AG08396 (cell line): ENCODE measurements around the gene CAPN9.
A peak's percentile ranks its signal among the peaks of the same experiment; 100 is the strongest.

ENCODE experiments used
- DNase-seq: peaks from one replicate; pipeline ENCODE4 v3.0.0; 2012; ENCODE audit warnings: low spot score, mixed read lengths

Gene CAPN9

GRCh38 chr1:230800891-230801840 is 54.0 kb downstream of the CAPN9 start:
- DNase-seq = no peak

GRCh38 chr1:230804396-230804795 is 57.2 kb downstream of the CAPN9 start:
- DNase-seq = no peak

DNA sequence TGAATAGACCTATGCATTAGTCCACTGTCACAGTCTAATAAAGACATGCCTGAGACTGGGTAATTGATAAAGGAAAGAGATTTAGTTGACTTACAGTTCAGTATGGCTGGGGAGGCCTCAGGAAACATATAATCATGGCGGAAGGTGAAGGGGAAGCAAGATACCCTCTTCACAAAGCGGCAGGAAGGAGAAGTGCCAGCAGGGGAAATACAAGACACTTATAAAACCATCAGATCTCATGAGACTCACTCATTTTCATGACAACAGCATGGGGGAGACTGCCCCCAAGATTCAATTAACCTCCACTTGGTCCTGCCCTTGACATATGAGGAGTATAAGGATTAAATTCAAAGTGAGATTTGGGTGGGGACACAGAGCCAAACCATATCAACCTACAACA is 59.4 kb downstream of the CAPN9 start:
- DNase-seq = no peak

DNA sequence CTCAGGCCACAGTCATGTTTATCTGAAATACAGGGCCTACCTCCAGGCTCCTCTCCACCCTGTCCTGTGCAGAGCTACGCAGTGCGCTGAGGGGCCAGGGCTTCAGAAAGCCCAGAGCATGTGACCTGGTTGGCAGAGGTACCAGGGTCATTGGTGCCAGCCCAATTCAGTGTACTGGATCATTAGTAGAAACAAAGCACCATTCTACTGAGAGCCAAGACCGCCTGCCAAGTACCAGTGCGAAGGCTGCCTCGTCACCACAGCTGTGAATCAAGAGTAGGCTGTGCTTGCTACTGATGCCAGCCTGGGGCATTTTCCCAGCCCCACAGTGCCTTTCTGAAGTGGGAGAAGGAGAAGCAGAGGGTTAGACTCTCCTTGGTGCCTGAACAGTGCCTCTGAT is 59.8 kb downstream of the CAPN9 start:
- no peak for DNase-seq

GRCh38 chr1:230807561-230808280 is 60.5 kb downstream of the CAPN9 start:
- no peak for DNase-seq

GRCh38 chr1:230808281-230808872 is 61.2 kb downstream of the CAPN9 start:
- DNase-seq = no peak

DNA sequence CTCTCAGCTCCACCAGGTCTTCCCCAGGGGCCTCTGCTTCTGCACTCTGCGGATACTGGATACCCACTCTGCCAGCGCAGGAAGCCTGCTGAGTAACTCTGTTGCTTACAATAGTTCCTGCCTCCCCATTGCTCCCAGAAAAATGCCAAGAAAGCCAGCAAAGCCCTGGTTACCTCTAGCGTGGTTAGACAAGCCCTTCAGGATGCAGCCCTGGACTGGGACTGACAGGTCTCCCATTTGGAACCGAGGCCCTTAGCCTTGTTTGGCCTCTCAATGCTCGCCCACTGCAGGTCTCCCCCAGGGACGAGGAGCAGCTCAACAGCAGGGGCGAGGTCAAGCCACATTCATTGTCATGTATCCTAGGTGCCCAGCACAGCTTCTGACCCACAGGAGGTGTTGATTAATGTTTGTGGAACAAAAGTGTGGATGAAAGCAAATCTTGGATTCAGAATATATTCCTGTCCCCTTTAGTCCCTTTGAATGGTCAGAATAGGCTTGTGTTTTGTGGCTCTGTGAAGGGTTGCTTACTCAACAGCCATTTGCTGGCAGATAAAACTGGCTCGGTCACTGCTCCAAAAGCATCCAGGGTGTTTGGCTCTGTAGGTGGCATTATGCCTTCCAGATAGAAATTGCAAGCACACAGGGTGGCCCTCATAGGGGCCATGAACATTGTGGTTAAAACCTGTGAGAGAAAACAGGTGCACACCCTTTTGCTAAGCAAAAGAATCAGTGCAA is 62.2 kb downstream of the CAPN9 start:
- DNase-seq = no peak

- no peak for DNase-seq
Measured at GRCh38 chr1:230812568-230812967, 65.4 kb downstream of the CAPN9 start.

- DNase-seq = no peak
Measured at GRCh38 chr1:230814949-230815692, 67.9 kb downstream of the CAPN9 start.

DNA sequence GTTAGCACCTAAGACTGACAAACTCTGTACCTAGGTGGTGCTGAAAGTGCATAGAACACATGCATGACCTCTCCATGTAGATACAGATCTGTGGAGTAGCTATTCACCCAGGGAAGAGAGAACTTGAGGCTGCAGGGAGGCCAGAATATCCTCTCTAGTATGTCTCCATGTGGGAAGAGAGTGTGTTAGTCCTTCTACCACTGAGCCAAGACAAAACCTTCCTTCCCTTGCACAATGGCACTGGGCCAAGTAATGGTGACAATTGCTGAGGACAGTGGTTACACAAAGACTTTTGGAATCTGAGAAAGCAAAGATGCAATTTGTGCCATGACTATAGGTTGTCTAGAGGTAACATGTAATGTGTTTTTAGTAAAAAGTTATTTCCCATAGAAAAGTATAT is 68.8 kb downstream of the CAPN9 start:
- no peak for DNase-seq

DNA sequence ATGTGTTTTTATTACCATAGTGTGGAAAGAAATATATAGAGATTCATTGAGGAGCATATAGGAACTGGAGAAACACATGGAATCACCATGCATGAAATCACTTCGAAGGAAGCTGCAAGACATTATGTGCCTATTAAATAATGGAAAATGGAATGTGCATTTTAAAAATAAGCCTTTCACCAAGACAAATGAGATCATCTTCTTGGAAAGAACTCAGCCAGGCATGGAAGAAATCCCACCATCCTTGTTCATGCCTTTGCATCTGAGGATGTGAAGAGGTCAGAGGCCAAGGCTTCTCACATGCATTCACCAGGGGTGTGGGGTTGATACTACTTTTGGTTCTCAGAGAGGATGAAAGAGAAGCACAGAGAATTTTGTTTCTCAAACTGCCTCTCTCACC is 71.2 kb downstream of the CAPN9 start:
- no peak for DNase-seq

DNA sequence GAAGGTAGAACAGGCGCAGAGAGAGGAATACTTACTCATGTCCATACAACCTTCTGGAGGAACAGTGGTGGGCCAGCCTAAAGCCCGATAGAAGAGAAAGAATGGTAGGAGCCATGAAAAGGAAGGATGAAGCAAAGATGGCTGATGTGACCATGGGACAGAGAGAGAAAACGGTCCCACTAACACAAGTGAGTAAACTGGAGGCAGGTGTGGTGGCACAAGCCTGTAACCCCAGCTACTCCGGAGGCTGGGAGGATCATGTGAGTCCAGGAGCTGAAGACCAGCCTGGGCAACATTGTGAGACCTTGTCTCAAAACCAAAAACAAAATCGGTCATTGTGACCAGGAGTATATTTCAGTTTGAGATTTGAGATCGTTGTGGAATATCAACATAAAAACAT is 71.7 kb downstream of the CAPN9 start:
- no peak for DNase-seq

DNA sequence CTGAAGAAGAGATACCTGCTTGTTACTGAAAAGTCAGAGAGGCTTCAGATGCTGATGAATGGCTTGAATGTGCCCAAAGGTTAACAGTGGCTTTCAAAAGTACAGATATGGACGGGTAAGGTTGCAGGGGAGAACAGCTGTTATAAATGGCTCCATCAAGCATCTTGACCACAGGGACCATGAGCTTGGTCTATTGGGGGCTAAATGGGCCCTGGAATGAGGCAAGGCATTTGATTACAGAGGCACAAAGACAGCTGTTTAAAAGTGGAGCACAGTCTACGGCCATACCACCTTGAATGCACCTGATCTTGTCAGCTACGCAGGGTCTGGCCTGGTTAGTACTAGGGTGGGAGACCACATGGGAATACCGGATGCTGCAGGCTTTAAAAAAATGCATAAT is 72.8 kb downstream of the CAPN9 start:
- no peak for DNase-seq

DNA sequence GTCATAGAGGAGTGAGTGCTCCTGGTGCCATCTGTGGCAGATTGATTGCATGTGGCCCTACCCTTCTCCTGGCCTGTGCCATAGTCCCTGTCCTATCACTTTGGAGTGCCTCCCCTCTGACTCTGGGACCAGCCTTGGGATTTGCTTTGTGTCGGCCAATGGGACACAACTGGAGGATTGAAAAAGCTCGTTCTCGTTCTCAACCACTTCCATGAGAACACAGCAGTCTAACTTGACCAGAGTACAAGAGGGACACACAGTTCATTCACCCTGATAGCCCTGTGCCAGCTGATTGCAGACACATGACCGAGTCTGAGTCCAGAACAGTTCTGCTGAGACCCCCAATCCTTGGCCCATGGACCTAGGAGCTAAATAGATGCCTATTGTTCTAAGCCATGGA is 73.4 kb downstream of the CAPN9 start:
- no peak for DNase-seq

GRCh38 chr1:230821346-230821745 is 74.2 kb downstream of the CAPN9 start:
- DNase-seq = no peak

DNA sequence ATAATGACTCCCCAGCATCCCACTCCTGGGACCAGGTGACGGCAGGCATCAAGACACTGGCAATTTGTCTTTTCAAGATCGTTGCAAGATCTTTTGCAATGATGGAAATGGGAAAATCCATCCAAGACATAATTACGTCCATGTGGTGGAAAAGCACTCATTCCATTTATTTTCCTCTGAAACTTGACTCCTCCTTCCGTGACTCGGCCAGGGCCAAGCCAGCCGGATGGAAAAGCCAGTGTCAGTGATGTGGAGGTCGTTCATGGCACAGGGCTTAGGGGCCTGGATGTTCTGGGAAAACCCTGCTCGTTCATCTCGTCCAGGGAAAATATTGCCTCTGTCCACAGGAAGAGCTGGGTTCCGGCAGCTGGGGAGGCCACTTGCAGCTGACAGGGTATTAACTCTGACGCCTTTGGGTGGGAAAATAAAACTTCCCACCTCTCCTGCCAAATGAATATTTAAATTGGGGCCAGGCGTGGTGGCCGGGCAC is 74.9 kb downstream of the CAPN9 start:
- peak; percentile 33 for DNase-seq

- no peak for DNase-seq
Measured at GRCh38 chr1:230823426-230823825, 76.2 kb downstream of the CAPN9 start.

DNA sequence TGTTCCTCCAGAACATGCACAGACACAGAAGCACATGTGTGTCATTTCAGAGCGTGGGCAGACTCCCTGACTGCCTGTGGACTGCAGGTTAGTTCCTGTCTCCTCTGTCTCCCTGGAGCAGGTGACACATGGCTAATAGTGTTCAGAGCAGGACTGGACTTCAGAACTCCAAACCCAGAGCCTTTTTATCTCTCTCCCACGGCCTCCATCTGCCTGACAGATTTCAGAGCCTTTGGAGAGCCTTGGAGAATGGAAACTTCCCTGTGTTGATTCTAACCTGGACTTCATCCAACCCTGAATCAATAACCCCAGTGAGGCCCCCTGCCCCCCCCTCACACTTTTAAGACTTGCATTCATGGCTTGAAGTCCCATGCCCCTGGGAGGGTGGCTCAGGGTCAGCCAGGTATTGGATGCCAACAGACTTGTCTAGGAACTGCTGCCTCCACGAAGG is 76.8 kb downstream of the CAPN9 start:
- DNase-seq = no peak

DNA sequence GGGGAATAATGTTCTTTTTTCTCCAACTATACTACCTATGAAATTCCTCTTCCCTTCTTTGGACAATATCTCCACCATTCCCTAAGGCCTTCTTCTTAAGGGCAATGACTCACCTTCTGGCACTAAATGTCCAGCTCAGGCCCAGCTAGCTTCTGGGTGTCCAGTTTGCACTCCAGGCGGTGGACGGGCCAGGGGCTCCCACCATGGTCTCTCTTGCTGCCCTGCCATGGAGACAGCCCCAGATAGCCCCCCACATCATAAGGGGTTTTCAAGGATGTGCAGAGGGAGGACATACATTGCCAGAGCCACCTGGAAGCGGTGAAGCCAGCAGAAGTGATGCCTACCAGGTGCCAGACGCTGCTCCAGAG is 77.3 kb downstream of the CAPN9 start:
- peak; percentile 18 for DNase-seq

DNA sequence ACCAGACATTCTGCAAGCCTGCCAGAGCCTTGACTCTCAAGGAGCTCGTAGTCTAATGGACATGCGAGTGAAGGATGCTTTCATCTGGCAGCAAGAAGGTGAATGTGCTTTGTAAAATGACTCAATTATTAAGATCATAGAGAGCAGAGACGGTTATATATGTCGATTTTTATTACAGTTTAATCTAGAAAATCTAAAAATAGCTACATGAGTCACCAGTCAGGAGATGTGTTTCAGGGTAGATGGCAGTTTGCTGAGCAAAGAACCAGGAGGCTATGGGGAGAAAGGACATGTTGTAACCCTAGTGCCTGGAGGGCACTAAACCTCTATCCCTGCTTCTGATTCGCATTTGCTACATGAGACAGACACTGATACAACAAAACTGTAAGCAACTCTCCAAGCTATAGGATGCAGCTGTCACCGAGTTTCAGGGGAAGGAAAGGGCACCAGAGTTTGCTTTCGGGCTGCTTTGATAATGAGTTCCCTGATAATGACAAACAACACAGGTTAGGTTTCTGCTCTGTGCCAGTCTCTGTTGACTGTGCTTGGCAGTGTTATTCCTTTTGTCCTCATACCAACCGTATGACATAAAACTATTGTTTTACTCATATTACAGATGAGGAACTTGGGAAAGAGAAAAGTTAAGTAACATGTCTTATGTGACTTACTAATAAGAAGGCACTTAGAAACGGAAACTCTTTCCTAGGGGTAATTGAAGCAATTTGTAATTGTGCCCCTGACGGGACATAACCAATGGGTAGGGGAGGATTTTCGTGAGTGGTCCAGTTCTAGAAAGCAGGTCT is 77.9 kb downstream of the CAPN9 start:
- peak; percentile 57 for DNase-seq
